Nucleus accumbens (tissue), 56 donors: ENCODE measurements around the gene C1QTNF9.
"Not testable (repeated sequence)": the region's sequence is repeated elsewhere in the genome, so short reads cannot be mapped to it uniquely, and the experiment has no call there.

ENCODE experiments used
- DNase-seq, 56 donors: peaks; one replicate each; lab custom pipeline; 2025; lab: John Stamatoyannopoulos, UW

The C1QTNF9 gene

DNA sequence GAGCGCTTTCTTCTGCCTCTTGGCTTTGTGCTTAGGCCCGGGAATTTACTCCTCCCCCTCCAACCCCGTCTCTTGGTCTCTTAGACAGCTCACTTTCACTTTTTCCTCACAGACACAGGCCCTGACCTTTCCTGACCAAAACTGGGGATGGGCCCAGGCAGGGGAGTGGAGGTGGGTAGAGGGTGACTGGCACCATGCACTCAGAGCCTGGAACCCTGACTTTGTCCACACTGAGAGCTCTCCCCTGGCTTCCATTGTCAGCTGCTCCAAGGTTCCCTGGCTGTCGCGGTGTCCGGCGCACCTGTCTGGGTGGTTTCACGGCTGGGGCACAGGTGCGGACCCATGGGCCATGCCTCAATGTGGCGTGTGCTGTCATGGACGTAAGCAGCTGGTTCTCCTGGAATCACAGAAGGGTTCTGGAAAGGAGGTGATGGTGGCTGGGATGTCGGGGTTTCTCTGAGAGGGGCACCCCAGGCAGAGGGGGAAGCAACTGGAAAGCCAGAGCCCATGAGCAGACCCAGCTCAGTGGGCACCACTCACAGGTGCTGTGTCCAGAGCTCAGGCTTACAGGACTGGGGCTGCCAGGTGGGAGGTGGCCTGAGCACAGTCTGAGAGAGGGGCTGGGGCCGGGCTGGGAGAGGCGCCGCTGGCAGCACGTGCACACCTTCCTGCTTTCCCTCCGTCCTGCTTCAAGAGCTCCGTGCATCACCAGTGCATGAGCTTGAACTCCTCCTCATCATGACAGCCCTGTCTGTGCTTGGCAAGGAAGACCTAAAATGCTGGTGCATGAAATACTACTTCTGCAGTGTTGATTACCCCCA is 28.0 kb upstream of the C1QTNF9 start:
- no peak for DNase-seq

DNA sequence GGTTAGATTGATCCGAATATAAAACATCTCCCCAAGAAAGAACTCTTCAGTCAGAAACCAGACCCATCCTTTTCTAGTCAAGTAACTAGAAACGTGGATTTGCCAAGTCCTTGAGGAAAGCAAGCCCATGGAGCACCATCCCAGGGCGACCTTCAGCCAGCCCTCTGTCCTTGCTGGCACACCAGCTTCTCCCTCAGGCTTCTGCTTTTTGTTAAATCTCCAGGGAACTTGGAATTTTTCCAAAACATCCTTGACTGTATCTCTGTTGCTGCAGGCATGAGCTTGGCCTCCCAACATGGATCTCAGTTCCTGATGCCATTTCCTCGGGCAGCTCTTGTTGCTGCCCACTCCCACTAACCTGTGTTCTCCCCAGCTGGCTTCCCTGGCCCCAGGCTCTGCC is 27.1 kb upstream of the C1QTNF9 start:
- no peak for DNase-seq

GRCh38 chr13:24284889-24285565 is 24.4 kb upstream of the C1QTNF9 start:
- no peak for DNase-seq

DNA sequence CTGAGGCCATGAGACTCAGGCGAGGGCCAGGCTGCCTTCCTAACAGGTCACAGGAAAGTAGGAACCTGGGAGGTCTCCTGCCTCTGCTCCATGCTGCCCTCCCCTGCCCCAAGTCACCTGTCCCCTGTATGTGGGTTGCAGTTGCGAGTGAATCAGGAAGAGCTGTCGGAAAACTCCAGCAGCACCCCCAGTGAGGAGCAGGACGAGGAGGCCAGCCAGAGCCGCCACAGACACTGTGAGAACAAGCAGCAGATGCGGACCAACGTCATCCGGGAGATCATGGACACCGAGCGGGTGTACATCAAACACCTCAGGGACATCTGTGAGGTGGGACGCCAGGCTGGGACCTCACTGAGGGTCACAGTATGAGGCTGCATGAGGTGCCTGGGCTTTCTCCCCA is 22.8 kb upstream of the C1QTNF9 start:
- DNase-seq, result no peak

GRCh38 chr13:24287748-24288287 is 21.6 kb upstream of the C1QTNF9 start:
- no peak for DNase-seq

GRCh38 chr13:24288870-24289269 is 20.5 kb upstream of the C1QTNF9 start:
- no peak for DNase-seq

GRCh38 chr13:24290280-24290932 is 19.0 kb upstream of the C1QTNF9 start:
- no peak for DNase-seq

DNA sequence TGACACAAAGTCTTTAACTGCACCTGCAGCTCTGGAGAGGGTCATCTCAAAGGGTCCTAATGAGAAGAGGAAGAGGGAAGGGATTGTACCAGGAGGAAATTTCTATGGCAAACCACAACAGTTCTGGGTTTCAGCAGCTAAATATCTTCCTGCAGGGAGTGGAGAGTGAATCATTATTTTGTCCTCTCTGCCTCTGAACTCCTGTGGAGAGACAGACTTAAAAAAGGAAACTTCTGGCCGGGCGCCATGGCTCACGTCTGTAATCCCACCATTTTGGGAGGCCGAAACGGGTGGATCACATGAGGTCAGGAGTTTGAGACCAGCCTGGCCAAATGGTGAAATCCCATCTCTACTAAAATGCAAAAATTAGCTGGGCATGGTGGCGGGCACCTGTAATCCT is 16.9 kb upstream of the C1QTNF9 start:
- no peak for DNase-seq

- no peak for DNase-seq
Observed at GRCh38 chr13:24293746-24294145, 15.6 kb upstream of the C1QTNF9 start.

DNA sequence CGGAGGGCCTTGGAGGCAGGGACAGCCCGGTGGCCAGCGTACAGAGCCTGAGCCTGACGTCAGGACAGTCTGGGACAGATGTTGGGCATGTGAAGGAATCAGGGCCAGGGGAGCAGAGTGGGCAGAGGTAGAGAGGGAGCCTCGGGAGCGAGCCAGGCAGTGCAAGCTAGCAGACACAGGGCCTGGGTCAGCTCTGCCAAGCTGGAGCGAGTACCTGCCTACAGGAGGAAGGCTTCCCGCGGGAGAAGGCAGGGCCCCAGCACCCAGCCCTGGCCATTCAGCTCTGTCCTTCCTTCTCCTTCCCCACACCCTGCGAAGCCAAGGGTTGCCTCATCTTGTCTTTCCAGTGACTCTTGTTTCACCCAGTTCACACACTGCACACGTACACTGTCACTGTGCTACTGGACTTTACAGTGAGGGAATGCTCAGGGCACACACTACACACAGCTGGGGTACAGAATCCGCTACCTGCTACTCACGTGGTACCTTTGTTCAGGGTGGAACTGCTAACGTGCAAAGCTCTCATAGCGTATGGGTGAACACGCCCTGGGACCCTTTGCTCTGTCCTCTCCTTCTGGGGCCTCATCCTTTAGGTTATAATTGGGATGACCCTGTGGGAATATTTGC is 9.8 kb upstream of the C1QTNF9 start:
- DNase-seq, result no peak

- no peak for DNase-seq
Observed at GRCh38 chr13:24301434-24301833, 7.9 kb upstream of the C1QTNF9 start.

DNA sequence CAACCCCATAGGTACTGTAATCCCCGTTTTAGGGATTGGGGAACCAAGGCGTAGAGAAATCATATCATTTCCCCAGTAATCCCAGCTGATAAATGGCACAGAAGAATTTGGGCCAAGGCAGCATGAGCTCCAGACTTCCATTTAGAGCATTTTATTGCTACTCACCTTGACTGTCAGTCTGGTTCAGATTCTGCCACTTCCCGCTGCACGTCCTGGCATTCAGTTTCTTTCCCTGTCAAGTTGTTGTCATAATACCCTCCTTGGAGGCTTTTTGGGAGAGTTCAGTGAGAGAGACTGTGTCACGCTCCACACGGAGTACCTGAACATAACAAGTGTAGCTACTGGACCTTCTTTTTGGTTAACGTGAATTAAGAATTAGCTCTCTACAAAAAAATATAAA is 7.5 kb upstream of the C1QTNF9 start:
- DNase-seq, result no peak

- DNase-seq, result no peak
Observed at GRCh38 chr13:24304620-24305019, 4.8 kb upstream of the C1QTNF9 start.

DNA sequence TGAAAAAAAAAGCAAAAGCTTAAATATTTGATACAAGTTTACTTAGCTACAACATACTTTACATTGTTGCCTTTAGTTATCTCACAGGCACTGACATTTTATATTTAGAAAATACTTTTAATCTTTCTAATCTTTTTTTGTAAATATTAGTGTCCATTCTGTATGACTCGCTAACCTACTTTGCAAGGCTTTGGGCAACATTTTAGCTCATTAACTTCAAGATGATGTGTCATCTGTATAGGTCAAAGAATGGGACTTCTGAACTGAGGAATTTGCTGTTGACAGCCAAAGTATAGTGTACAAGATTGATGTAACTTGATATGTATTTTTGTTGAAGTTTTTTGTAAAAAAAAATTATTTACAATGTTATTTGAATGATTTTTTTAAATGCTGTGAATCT is 2.7 kb upstream of the C1QTNF9 start:
- DNase-seq, result no peak

DNA sequence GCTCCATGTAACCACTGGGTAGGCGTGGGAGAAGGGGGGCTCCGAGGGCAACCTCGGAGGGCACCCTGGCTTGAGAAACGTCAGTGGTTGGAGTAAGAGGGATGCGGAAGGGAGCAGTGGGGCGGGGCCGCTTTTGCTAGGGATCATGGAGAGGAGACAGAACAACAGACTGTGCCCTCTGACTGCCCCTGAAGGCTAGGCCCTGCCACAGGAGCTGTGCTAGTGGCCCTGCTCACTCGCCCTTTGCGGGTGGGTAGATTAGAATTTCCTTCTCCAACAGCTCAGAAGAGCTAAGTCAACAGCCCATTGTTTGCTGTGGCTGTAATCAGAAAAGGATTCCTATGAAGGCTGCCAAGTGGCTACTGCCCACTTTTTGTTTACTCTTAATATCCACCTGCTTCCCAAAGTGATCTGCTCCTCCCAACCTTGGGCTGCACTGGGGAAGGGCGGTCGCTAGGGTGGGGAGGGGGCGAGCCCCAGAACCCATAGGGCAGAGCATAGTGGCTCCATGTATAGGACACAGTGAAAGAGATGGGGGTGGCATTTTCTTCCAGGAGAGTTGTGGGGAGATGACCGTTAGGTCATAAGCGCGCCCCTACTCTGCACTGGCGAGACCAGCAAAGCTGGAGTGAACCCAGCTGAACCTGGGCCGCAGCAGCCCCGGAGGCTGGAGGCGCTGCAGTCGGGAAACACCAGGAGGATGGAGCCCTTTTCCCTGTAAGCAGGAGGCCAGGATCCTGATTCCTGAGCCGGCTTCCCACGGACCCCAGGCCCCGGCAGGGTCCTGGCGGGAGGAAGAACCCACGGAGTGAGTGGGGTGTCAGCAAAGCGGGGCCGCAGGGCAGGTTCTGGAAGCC is 1.9 kb upstream of the C1QTNF9 start:
- DNase-seq, result no peak

GRCh38 chr13:24308068-24308445 is 1.3 kb upstream of the C1QTNF9 start:
- no peak for DNase-seq

GRCh38 chr13:24308488-24309020 is 826 bp upstream of the C1QTNF9 start:
- DNase-seq, result no peak

DNA sequence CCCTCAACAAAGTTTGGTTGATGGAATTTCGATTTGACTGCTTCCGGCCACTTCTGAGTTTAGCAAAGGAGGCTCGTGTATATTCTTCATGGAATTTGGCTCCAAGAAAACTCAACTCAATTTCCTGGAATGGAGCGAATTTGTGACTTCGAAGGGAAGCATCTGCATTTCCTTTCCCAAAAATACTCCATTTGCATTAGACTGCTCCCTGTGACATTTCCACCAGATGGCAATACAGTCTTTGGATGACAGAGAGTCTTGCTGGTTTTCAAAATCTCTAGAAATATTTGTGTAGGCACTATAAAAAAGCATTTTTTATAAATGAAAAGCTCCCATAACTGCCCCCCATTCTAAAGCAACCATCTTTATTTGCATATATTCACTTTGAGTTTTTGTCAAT is 4.1 kb downstream of the C1QTNF9 start:
- DNase-seq, result no peak

- DNase-seq, result not testable (repeated sequence)
Observed at GRCh38 chr13:24317835-24318234, 8.5 kb downstream of the C1QTNF9 start.

- not testable (repeated sequence) for DNase-seq
Observed at GRCh38 chr13:24318878-24319277, 9.5 kb downstream of the C1QTNF9 start.
